Osteoblast (primary cell): Measurements from ENCODE around the gene CDH11. TPM values are rescaled to one million over a fixed set of nuclear protein-coding genes. Genes with fewer than 3 reads are reported as not detected.

Source experiments
- DNase-seq: peaks from one replicate; pipeline ENCODE4 v3.0.0; 2011; ENCODE audit warnings: low spot score, mixed read lengths; ENCODE audit not compliant: insufficient read length; ENCODE audit errors: missing footprints
- H2AFZ ChIP-seq: 2 replicates; pipeline ENCODE4 v1.6.0; 2011; ENCODE audit warnings: mild to moderate bottlenecking, low read length
- H3K27ac ChIP-seq: 2 replicates; pipeline ENCODE4 v1.5.1; 2011; ENCODE audit warnings: mild to moderate bottlenecking, low read depth, low read length, moderate library complexity
- H3K27me3 ChIP-seq: 2 replicates; pipeline ENCODE4 v1.6.0; 2012; ENCODE audit warnings: mild to moderate bottlenecking, control low read depth, inconsistent platforms, low read length, moderate library complexity; ENCODE audit not compliant: insufficient read depth
- H3K36me3 ChIP-seq: 2 replicates; pipeline ENCODE4 v1.5.1; 2011; ENCODE audit warnings: mild to moderate bottlenecking, low read length, control low read depth, moderate library complexity; ENCODE audit not compliant: insufficient read depth
- H3K4me1 ChIP-seq: 2 replicates; pipeline ENCODE4 v1.5.1; 2011; ENCODE audit warnings: mild to moderate bottlenecking, low read length, control low read depth, moderate library complexity; ENCODE audit not compliant: insufficient read depth
- H3K4me2 ChIP-seq: 2 replicates; pipeline ENCODE4 v1.6.0; 2011; ENCODE audit warnings: mild to moderate bottlenecking, low read length; ENCODE audit not compliant: insufficient read depth
- H3K4me3 ChIP-seq: fragments of 200-600 bp; sonication (generic); 3 replicates; pipeline ENCODE4 v1.5.1; 2012; ENCODE audit warnings: mild to moderate bottlenecking, low read length, inconsistent platforms; ENCODE audit not compliant: insufficient read depth
- H3K79me2 ChIP-seq: 2 replicates; pipeline ENCODE4 v1.6.0; 2012; ENCODE audit warnings: mild to moderate bottlenecking, low read length, control low read depth, inconsistent platforms; ENCODE audit not compliant: insufficient read depth
- H3K9me3 ChIP-seq: 2 replicates; pipeline ENCODE4 v1.5.1; 2011; ENCODE audit warnings: low read depth, low read length, control low read depth
- H4K20me1 ChIP-seq: 2 replicates; pipeline ENCODE4 v1.6.0; 2012; ENCODE audit warnings: mild to moderate bottlenecking, low read length, control low read depth; ENCODE audit not compliant: insufficient read depth
- total RNA-seq: library from RNA; depleted of rRNA; stranded (reverse); fragments of >200 nt; gene quantifications from 2 replicates; pipeline ENCODE4 v1.2.3, GENCODE V29; 2012
- TF ChIP-seq, protein P1 (sequence below): IDR thresholded peaks from 2 replicates; pipeline ENCODE4 v1.5.1; 2011; ENCODE audit warnings: mild to moderate bottlenecking, low read depth, low read length, moderate library complexity; ENCODE audit errors: extremely low read depth

The CDH11 gene
- total RNA-seq, 1 donor: 1,116 TPM

DNA sequence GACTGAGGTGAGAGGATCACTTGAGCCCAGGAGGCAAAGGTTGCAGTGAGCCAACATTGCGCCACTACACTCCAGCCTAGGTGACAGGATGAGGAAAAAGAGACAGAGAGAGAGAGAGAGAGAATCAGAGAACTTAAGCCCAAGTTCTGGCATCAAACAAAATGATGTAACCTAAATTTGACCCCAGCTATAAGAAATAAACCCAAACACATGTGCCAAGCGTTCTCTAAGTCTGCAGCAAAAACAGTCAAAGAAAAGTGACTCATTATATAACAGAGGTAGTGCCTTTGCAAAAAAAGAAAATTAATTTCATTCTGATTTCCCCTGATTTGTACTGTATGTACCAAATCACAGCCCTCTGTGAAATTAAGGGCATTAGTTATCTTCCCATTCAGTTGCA lies 89.5 kb downstream of the CDH11 start:
- TF ChIP-seq, protein P1, sequence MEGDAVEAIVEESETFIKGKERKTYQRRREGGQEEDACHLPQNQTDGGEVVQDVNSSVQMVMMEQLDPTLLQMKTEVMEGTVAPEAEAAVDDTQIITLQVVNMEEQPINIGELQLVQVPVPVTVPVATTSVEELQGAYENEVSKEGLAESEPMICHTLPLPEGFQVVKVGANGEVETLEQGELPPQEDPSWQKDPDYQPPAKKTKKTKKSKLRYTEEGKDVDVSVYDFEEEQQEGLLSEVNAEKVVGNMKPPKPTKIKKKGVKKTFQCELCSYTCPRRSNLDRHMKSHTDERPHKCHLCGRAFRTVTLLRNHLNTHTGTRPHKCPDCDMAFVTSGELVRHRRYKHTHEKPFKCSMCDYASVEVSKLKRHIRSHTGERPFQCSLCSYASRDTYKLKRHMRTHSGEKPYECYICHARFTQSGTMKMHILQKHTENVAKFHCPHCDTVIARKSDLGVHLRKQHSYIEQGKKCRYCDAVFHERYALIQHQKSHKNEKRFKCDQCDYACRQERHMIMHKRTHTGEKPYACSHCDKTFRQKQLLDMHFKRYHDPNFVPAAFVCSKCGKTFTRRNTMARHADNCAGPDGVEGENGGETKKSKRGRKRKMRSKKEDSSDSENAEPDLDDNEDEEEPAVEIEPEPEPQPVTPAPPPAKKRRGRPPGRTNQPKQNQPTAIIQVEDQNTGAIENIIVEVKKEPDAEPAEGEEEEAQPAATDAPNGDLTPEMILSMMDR: no peak
- peaks cover 98% of the 10 kb centered on the region for H3K79me2 ChIP-seq
- H3K4me2 ChIP-seq: no peak overlapping the region
- H4K20me1 ChIP-seq: peaks cover 92% of the 10 kb centered on the region
- peaks cover 9% of the 10 kb centered on the region for H3K4me1 ChIP-seq
- no peaks in the 10 kb centered on the region for H3K27me3 ChIP-seq
- H3K4me3 ChIP-seq: no peak overlapping the region
- no peaks in the 10 kb centered on the region for H3K9me3 ChIP-seq
- H2AFZ ChIP-seq: no peak overlapping the region
- H3K27ac ChIP-seq: no peak overlapping the region
- DNase-seq: no peak
- H3K36me3 ChIP-seq: peaks cover 41% of the 10 kb centered on the region

DNA sequence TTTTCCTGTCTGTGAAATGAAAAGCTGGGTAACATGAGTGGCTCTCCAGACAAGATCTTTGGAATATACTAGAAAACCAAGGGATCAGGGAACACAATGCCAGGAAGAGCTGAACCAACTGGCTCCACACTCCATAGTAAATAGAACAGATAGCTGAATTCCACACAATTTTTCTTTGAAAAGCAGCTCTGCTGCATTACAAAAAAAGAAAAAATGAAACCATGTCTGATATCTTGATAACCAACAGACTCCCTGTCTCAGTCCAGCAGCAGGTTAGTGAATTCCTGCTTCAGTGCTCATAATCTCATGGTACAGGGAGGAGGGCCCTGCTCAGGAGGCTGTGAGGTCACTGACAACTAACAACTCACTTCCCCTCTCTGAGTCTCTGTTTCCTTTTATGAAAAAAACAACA lies 97.1 kb downstream of the CDH11 start:
- Histone ChIP-seq H3K4me2 (no peak overlapping the region), H3K79me2 (peaks cover 99% of the 10 kb centered on the region), H3K4me1 (peaks cover 2% of the 10 kb centered on the region), H3K4me3 (no peak overlapping the region), H3K27me3 (no peaks in the 10 kb centered on the region), H3K27ac (peak overlapping the region; percentile 27), H3K36me3 (peaks cover 21% of the 10 kb centered on the region), H3K9me3 (no peaks in the 10 kb centered on the region), H4K20me1 (peaks cover 80% of the 10 kb centered on the region), H2AFZ (no peak overlapping the region)
- no peak for DNase-seq
- TF ChIP-seq, protein P1: no peak

- Histone ChIP-seq H3K79me2 (peaks cover 94% of the 10 kb centered on the region), H3K27me3 (no peaks in the 10 kb centered on the region), H3K27ac (no peak overlapping the region), H3K4me1 (no peaks in the 10 kb centered on the region), H3K36me3 (peaks cover 21% of the 10 kb centered on the region), H4K20me1 (peaks cover 72% of the 10 kb centered on the region), H3K4me2 (no peak overlapping the region), H3K9me3 (no peaks in the 10 kb centered on the region), H3K4me3 (no peak overlapping the region), H2AFZ (no peak overlapping the region)
- TF ChIP-seq, protein P1: no peak
- DNase-seq: no peak
Observed at GRCh38 chr16:65023802-65024201, 98.1 kb downstream of the CDH11 start.

GRCh38 chr16:65021852-65022595 lies 99.8 kb downstream of the CDH11 start:
- peaks cover 13% of the 10 kb centered on the region for H3K36me3 ChIP-seq
- no peak overlapping the region for H3K4me2 ChIP-seq
- DNase-seq: no peak
- peaks cover 62% of the 10 kb centered on the region for H4K20me1 ChIP-seq
- no peak overlapping the region for H3K4me3 ChIP-seq
- peaks cover 94% of the 10 kb centered on the region for H3K79me2 ChIP-seq
- TF ChIP-seq, protein P1: no peak
- no peaks in the 10 kb centered on the region for H3K9me3 ChIP-seq
- H3K4me1 ChIP-seq: no peaks in the 10 kb centered on the region
- H3K27ac ChIP-seq: no peak overlapping the region
- no peaks in the 10 kb centered on the region for H3K27me3 ChIP-seq
- H2AFZ ChIP-seq: no peak overlapping the region
